GM23248 (cell line): ENCODE measurements around the gene CTDP1. TPM values are rescaled to one million over a fixed set of nuclear protein-coding genes. Genes with fewer than 3 reads are reported as not detected.

Experiments used
- DNase-seq: peaks from one replicate; pipeline ENCODE4 v3.0.0-alpha.2; 2015
- H2AFZ ChIP-seq: fragments of 200-600 bp; sonication (generic); 2 replicates; pipeline ENCODE4 v1.6.1; 2016; ENCODE audit warnings: antibody characterized with exemption
- H3F3A ChIP-seq: fragments of 200-600 bp; sonication (generic); 2 replicates; pipeline ENCODE4 v1.6.1; 2016; ENCODE audit warnings: mild to moderate bottlenecking, antibody characterized with exemption, mixed run types; ENCODE audit not compliant: insufficient read depth
- H3K27ac ChIP-seq: fragments of 200-600 bp; sonication (generic); 2 replicates; pipeline ENCODE4 v1.5.1; 2016; ENCODE audit warnings: mild to moderate bottlenecking
- H3K27me3 ChIP-seq: fragments of 200-600 bp; sonication (generic); replicated peaks from 2 replicates; pipeline ENCODE4 v1.6.1; 2016; ENCODE audit warnings: mild to moderate bottlenecking; ENCODE audit not compliant: insufficient read depth
- H3K36me3 ChIP-seq: fragments of 200-600 bp; sonication (generic); 2 replicates; pipeline ENCODE4 v1.6.1; 2016; ENCODE audit warnings: low read depth, mild to moderate bottlenecking
- H3K4me1 ChIP-seq: fragments of 200-600 bp; sonication (generic); 2 replicates; pipeline ENCODE4 v1.6.1; 2016; ENCODE audit warnings: mild to moderate bottlenecking; ENCODE audit not compliant: insufficient read depth
- H3K4me2 ChIP-seq: fragments of 200-600 bp; sonication (generic); one replicate; pipeline ENCODE4 v1.6.1; 2016; ENCODE audit warnings: mild to moderate bottlenecking; ENCODE audit not compliant: unreplicated experiment
- H3K4me3 ChIP-seq: fragments of 200-600 bp; sonication (generic); 2 replicates; pipeline ENCODE4 v1.5.1; 2016; ENCODE audit warnings: mild to moderate bottlenecking
- H3K79me2 ChIP-seq: fragments of 200-600 bp; sonication (generic); 2 replicates; pipeline ENCODE4 v1.6.1; 2016; ENCODE audit warnings: mild to moderate bottlenecking; ENCODE audit not compliant: insufficient read depth
- H3K9ac ChIP-seq: fragments of 200-600 bp; sonication (generic); 2 replicates; pipeline ENCODE4 v1.6.1; 2016; ENCODE audit warnings: mild to moderate bottlenecking
- H3K9me2 ChIP-seq: fragments of 200-600 bp; sonication (generic); 2 replicates; pipeline ENCODE4 v1.6.1; 2016; ENCODE audit warnings: mixed run types, mild to moderate bottlenecking, moderate library complexity; ENCODE audit not compliant: insufficient read depth
- H3K9me3 ChIP-seq: fragments of 200-600 bp; sonication (generic); one replicate; pipeline ENCODE4 v1.6.1; 2017; ENCODE audit warnings: low read depth
- H4K20me1 ChIP-seq: fragments of 200-600 bp; sonication (generic); 2 replicates; pipeline ENCODE4 v1.6.0; 2016; ENCODE audit not compliant: insufficient read depth
- EZH2 ChIP-seq: fragments of 200-600 bp; sonication (generic); IDR thresholded peaks from 2 replicates; pipeline ENCODE4 v1.6.1; 2018; ENCODE audit warnings: antibody characterized with exemption, mild to moderate bottlenecking; ENCODE audit not compliant: insufficient read depth, poor library complexity, severe bottlenecking
- EZH2phosphoT487 ChIP-seq: fragments of 200-600 bp; sonication (generic); IDR thresholded peaks from 2 replicates; pipeline ENCODE4 v1.6.1; 2018; ENCODE audit warnings: antibody characterized with exemption, moderate library complexity, mild to moderate bottlenecking, low read depth; ENCODE audit not compliant: insufficient read depth
- WGBS, 2 experiments: methylation state at CpG; one replicate each; pipeline ENCODE4 v1.1.6; 2015 to 2017; ENCODE audit warnings: low lambda C conversion rate in 2 of 2, low coverage in 1 of 2; ENCODE audit errors: missing lambda C conversion rate in 2 of 2; 5-methylcytosine and 5-hydroxymethylcytosine counted together
- in situ Hi-C: fragments of 300-500 bp; cut with MboI; formaldehyde crosslinking; loops from 2 replicates; pipeline ENCODE4 v1.15.0; 2020
- polyA plus RNA-seq: library from polyadenylated mRNA; unstranded; fragments of >200 nt; fragmentation: Nextera tagmentation; extraction: Ambion mirVana; gene quantifications from 2 replicates; pipeline ENCODE4 v1.2.1, GENCODE V29; 2016
- total RNA-seq: library from RNA; depleted of rRNA; stranded (reverse); fragments of >200 nt; shearing (Covaris generic); gene quantifications from 2 replicates; pipeline ENCODE4 v1.2.3, GENCODE V29; 2014

CTDP1 gene
- total and polyA plus RNA-seq, 2 experiments from 2014 or later = 6.7 to 26.0 TPM

DNA sequence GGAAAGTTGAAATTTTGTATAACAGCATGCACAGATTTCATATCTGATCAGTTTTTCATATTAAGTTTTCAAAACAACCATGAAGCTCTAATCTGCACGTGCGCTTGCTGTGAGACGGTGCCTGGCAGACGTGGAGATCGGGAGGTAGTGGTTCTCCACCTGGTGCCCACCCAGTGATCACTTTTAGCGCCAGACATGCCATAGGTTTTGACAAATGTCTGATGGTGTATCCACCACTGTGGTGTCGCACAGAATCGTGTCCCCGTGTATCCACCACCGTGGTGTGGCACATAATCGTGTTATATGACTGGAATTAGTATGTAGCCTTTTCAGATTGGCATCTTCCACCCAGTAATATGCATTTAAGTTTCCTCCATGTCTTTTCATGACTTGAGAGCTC lies 77.2 kb downstream of the CTDP1 start:
- Histone ChIP-seq H3K36me3 (no peaks in the 10 kb centered on the region; the same call in 1 of the 2 replicates), H2AFZ (no peak overlapping the region), H3K9me3 (peaks cover 3% of the 10 kb centered on the region), H3K79me2 (no peaks in the 10 kb centered on the region), H3K4me1 (no peaks in the 10 kb centered on the region), H3K4me3 (no peak overlapping the region), H4K20me1 (no peaks in the 10 kb centered on the region), H3F3A (no peaks in the 10 kb centered on the region), H3K9ac (no peak overlapping the region), H3K27me3 (no peaks in the 10 kb centered on the region), H3K9me2 (no peaks in the 10 kb centered on the region), H3K27ac (no peak overlapping the region), H3K4me2 (no peak overlapping the region)
- 96 to 98% methylated on average over 11 of the region's 11 CpGs for WGBS, 2 experiments
- DNase-seq = no peak
- in situ Hi-C loops = no loop called here
- no peak for TF ChIP-seq EZH2phosphoT487
- TF ChIP-seq EZH2 = no peak

DNA sequence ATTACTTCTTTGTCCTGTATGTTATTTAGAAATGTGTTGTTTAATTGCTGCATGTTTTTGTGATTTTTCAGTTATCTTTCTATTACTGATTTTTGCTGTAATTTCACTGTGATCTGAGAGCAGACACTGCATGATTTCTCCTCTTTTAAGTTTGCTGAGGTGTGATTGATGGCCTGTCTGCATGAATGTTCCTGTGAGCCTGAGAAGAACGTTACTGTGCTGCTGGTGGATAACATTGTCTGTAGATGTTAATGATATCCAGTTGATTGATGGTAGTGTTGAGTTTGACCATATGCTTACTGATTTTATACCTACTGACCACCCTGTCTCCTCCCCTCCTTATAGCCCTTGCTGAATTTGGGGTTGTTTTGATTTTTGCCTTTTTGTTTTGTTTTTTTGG lies 80.7 kb downstream of the CTDP1 start:
- no peak overlapping the region for H3K4me2 ChIP-seq
- H3K36me3 ChIP-seq = no peaks in the 10 kb centered on the region; the same call in 1 of the 2 replicates
- no peak overlapping the region for H3K4me3 ChIP-seq
- no peaks in the 10 kb centered on the region for H3K9me2 ChIP-seq
- no peak overlapping the region for H3K27ac ChIP-seq
- H3F3A ChIP-seq = no peaks in the 10 kb centered on the region
- H3K9ac ChIP-seq = no peak overlapping the region
- H4K20me1 ChIP-seq = no peaks in the 10 kb centered on the region
- no peak for DNase-seq
- peaks cover 3% of the 10 kb centered on the region for H3K9me3 ChIP-seq
- no peaks in the 10 kb centered on the region for H3K4me1 ChIP-seq
- TF ChIP-seq EZH2phosphoT487 = no peak
- TF ChIP-seq EZH2 = no peak
- H3K79me2 ChIP-seq = no peaks in the 10 kb centered on the region
- no peak overlapping the region for H2AFZ ChIP-seq
- no peaks in the 10 kb centered on the region for H3K27me3 ChIP-seq
- WGBS, 2 experiments = 4 to 6% methylated on average over 1 of the region's 1 CpG
- in situ Hi-C loops = no loop called here

DNA sequence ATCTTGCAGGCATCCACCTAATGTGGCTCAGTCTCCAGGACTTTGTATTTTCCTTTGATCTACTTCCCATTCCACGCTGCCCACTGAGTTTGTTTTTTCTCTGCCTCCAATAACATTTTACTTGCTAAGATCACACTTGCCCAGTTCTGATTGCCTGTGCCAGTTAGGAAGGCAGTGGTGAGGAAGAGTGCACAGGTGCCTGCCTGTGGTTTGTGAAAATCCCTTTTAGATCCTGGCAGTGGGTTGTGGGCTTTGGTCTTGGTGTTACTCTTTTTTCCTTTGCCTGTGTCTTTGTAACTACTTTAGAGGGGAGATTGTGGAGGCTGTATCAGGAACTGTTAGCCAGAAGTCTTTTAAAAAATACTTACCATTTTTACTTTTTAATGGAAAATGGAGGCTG lies 81.3 kb downstream of the CTDP1 start:
- Histone ChIP-seq H4K20me1 (no peaks in the 10 kb centered on the region), H2AFZ (no peak overlapping the region), H3K9me2 (no peaks in the 10 kb centered on the region), H3K4me2 (no peak overlapping the region), H3K9me3 (peaks cover 3% of the 10 kb centered on the region), H3F3A (no peaks in the 10 kb centered on the region), H3K4me3 (no peak overlapping the region), H3K9ac (no peak overlapping the region), H3K27me3 (no peaks in the 10 kb centered on the region), H3K27ac (no peak overlapping the region), H3K36me3 (no peaks in the 10 kb centered on the region), H3K79me2 (no peaks in the 10 kb centered on the region), H3K4me1 (peaks cover 2% of the 10 kb centered on the region)
- in situ Hi-C loops = no loop called here
- no peak for DNase-seq
- TF ChIP-seq EZH2phosphoT487 (no peak), EZH2 (no peak)
- WGBS, 2 experiments = 85 to 100% methylated on average over 1 of the region's 1 CpG

DNA sequence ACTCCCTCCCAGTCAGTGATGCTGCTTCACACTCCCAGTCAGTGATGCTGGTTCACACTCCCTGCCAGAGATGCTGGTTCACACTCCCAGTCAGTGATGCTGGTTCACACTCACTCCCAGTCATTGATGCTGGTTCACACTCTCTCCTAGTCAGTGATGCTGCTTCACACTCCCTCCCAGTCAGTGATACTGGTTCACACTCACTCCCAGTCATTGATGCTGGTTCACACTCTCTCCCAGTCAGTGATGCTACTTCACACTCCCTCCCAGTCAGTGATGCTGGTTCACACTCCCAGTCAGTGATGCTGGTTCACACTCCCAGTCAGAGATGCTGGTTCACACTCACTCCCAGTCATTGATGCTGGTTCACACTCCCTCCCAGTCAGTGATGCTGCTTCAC lies 83.8 kb downstream of the CTDP1 start:
- no peaks in the 10 kb centered on the region for H4K20me1 ChIP-seq
- no peaks in the 10 kb centered on the region for H3K9me2 ChIP-seq
- in situ Hi-C loops = no loop called here
- H3K79me2 ChIP-seq = no peaks in the 10 kb centered on the region
- no peak for TF ChIP-seq EZH2
- TF ChIP-seq EZH2phosphoT487 = no peak
- no peak overlapping the region for H3K4me2 ChIP-seq
- H3K4me1 ChIP-seq = peaks cover 4% of the 10 kb centered on the region
- H3K9me3 ChIP-seq = peaks cover 3% of the 10 kb centered on the region
- H3K27ac ChIP-seq = no peak overlapping the region
- H3K4me3 ChIP-seq = no peak overlapping the region
- no peak overlapping the region for H3K9ac ChIP-seq
- DNase-seq = no peak
- no peak overlapping the region for H2AFZ ChIP-seq
- 0 out of 2 replicates have a peak, but pooled peaks cover 5% of the 10 kb centered on the region for H3K27me3 ChIP-seq
- H3K36me3 ChIP-seq = no peaks in the 10 kb centered on the region
- no peaks in the 10 kb centered on the region for H3F3A ChIP-seq

DNA sequence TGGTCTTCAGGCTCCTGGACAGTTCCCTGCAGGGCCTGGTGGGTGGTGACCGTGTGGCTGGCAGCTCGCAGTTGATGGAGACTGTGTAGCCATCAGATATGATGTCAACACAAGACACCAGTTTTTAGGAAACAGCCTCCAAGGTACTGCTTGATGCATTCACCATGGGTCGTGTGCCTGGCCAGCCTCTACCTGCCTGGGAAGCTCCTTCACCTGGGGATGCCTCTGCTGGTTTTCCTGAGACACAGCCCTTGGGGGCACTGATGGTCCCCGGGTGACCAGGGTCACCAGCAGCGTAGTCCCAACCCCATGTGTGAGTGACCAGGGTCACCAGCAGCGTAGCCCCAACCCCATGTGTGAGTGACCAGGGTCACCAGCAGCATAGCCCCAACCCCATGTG lies 84.5 kb downstream of the CTDP1 start:
- WGBS, 2 experiments = 61% methylated on average over 5 to 6 of the region's 6 CpGs
- Histone ChIP-seq H4K20me1 (no peaks in the 10 kb centered on the region), H3K27me3 (peaks cover 13% of the 10 kb centered on the region; the same call in 1 of the 2 replicates), H3K4me3 (no peak overlapping the region), H3K36me3 (no peaks in the 10 kb centered on the region), H3K27ac (no peak overlapping the region), H3F3A (no peaks in the 10 kb centered on the region), H3K79me2 (no peaks in the 10 kb centered on the region), H3K4me2 (no peak overlapping the region), H2AFZ (no peak overlapping the region), H3K9me3 (no peaks in the 10 kb centered on the region), H3K9ac (no peak overlapping the region), H3K9me2 (no peaks in the 10 kb centered on the region), H3K4me1 (peaks cover 4% of the 10 kb centered on the region)
- in situ Hi-C loops = no loop called here
- TF ChIP-seq EZH2 = no peak
- no peak for TF ChIP-seq EZH2phosphoT487
- DNase-seq = no peak
